ENCODE data around the gene SLC20A1. TPM values are rescaled to one million over a fixed set of nuclear protein-coding genes. Genes with fewer than 3 reads are reported as not detected.
"Not testable (repeated sequence)": the region's sequence is repeated elsewhere in the genome, so short reads cannot be mapped to it uniquely, and the experiment has no call there.

The SLC20A1 gene
- total RNA-seq, 4 donors from 2014 or later: 5.0 to 19.2 (median 12.4) TPM

DNA sequence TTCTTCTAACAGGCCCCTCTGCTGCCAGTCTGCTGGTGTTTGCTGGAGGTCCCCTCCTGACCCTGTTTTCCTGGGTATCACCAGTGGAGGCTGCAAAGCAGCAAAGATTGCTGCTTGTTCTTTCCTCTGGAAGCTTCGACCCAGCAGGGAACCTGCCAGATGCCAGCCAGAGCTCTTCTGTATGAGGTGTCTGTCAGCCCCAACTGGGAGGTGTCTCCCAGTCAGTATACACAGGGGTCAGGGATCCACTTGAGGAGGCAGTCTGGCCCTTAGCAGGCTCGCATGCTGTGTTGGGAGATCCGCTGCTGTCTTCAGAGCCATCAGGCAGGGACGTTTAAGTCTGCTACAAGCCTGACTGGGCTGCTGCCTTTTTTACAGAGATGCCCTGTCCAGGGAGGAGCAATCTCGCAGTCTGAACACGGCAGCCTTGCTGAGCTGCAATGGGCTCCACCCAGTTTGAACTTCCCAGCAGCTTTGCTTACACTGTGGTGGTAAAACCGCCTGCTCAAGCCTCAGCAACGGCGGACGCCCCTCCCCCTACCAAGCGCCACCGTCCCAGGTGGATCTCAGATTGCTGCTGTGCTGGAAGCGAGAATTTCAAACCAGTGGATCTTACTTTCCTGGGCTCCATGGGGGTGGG is 31.4 kb upstream of the SLC20A1 start:
- TF ChIP-seq POLR2A (IDR thresholded peaks at IDR 0.05): no peak
- TF ChIP-seq, protein P1, sequence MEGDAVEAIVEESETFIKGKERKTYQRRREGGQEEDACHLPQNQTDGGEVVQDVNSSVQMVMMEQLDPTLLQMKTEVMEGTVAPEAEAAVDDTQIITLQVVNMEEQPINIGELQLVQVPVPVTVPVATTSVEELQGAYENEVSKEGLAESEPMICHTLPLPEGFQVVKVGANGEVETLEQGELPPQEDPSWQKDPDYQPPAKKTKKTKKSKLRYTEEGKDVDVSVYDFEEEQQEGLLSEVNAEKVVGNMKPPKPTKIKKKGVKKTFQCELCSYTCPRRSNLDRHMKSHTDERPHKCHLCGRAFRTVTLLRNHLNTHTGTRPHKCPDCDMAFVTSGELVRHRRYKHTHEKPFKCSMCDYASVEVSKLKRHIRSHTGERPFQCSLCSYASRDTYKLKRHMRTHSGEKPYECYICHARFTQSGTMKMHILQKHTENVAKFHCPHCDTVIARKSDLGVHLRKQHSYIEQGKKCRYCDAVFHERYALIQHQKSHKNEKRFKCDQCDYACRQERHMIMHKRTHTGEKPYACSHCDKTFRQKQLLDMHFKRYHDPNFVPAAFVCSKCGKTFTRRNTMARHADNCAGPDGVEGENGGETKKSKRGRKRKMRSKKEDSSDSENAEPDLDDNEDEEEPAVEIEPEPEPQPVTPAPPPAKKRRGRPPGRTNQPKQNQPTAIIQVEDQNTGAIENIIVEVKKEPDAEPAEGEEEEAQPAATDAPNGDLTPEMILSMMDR (IDR thresholded peaks at IDR 0.05): no peak
- WGBS, 2 donors: 67 to 78% methylated on average over 10 to 11 of the region's 13 CpGs
- H3K4me3 ChIP-seq (ENCODE audit: low read depth, poor library complexity, severe bottlenecking): no peak overlapping the region
- intact Hi-C loops (cut with DNase I; ENCODE audit: low total_unique reads): no loop called here
- peak in 1 of 2 donors; percentile 74 for DNase-seq (ENCODE audit: low spot score in 2 of 2)

DNA sequence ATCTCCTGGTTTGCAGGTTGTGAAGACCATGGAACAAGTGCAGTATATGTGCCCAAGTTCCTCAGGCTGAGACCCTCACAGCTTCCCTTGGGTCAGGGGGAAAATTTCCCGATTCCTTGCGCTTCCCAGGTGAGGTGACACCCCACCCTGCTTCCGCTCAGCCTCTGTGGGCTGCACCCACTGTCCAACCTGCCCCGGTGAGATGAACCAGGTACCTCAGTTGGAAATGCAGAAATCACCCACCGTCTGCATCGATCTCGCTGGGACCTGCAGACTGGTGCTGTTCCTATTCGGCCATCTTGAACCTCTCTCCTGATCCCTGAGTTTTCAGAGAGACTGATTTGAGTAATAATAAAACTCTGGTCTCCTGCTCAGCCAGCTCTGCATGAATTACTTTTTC is 30.7 kb upstream of the SLC20A1 start:
- intact Hi-C loops (cut with DNase I; ENCODE audit: low total_unique reads): no loop called here
- no peak overlapping the region for H3K4me3 ChIP-seq (ENCODE audit: low read depth, poor library complexity, severe bottlenecking)
- TF ChIP-seq, protein P1 (IDR thresholded peaks at IDR 0.05): no peak
- TF ChIP-seq POLR2A (IDR thresholded peaks at IDR 0.05): no peak
- WGBS, 2 donors: 94 to 96% methylated on average over 7 to 8 of the region's 8 CpGs
- peak in 1 of 2 donors; percentile 77 for DNase-seq (ENCODE audit: low spot score in 2 of 2)

GRCh38 chr2:112615798-112616197 is 29.9 kb upstream of the SLC20A1 start:
- intact Hi-C loops (cut with DNase I; ENCODE audit: low total_unique reads); H3K4me3 ChIP-seq (ENCODE audit: low read depth, poor library complexity, severe bottlenecking); DNase-seq (ENCODE audit: low spot score in 2 of 2): not testable (repeated sequence)
- 92 to 100% methylated on average over 2 of the region's 2 CpGs for WGBS, 2 donors

DNA sequence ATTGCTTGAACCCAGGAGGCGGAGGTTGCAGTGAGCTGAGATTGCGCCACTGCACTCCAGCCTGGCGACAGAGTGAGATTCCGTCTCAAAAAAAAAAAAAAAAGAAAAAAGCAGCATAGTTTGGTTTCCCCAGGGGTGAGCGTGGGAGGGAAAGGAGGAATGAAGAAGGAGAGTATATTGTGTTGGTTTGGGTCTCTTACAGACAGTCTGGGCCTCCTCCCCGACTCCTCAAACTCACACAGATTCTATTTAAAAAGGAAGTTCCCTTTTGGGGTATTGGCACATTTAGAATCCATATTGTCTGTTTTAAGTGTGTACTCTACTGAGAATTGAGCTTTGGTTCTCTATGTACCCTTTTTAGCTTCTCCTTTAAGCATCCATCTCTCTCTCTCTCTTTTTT is 27.4 kb upstream of the SLC20A1 start:
- intact Hi-C loops (cut with DNase I; ENCODE audit: low total_unique reads): no loop called here
- no peak overlapping the region for H3K4me3 ChIP-seq (ENCODE audit: low read depth, poor library complexity, severe bottlenecking)
- 74 to 80% methylated on average over 6 of the region's 6 CpGs for WGBS, 2 donors
- no peak for DNase-seq (ENCODE audit: low spot score in 2 of 2)
- TF ChIP-seq POLR2A (IDR thresholded peaks at IDR 0.05): no peak
- TF ChIP-seq, protein P1 (IDR thresholded peaks at IDR 0.05): no peak

GRCh38 chr2:112621790-112622527 is 23.8 kb upstream of the SLC20A1 start:
- TF ChIP-seq POLR2A (IDR thresholded peaks at IDR 0.05): no peak
- TF ChIP-seq, protein P1 (IDR thresholded peaks at IDR 0.05): no peak
- peak in 1 of 2 donors; percentile 86 for DNase-seq (ENCODE audit: low spot score in 2 of 2)
- WGBS, 2 donors: 62 to 65% methylated on average over 22 of the region's 22 CpGs
- intact Hi-C loops (cut with DNase I; ENCODE audit: low total_unique reads): no loop called here
- no peak overlapping the region for H3K4me3 ChIP-seq (ENCODE audit: low read depth, poor library complexity, severe bottlenecking)

DNA sequence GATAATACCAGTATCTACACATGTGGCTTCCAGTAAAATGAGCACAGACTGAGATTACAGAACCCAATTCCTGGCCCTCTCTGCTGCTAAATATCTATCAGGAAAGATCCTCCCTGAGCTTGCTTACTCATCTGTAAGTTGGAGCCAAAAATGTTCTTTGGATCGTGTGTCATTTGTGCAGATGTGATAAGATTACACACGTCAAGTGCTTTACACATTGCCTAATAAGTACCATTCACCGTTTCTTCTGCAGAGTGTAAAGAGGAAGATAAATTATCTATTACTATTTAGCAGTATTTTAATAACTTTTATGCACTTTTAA is 23.2 kb upstream of the SLC20A1 start:
- DNase-seq (ENCODE audit: low spot score in 2 of 2): peak in 1 of 2 donors; percentile 39
- no peak for TF ChIP-seq POLR2A (IDR thresholded peaks at IDR 0.05)
- TF ChIP-seq, protein P1 (IDR thresholded peaks at IDR 0.05): no peak
- WGBS, 2 donors: 32 to 33% methylated on average over 3 of the region's 3 CpGs
- H3K4me3 ChIP-seq (ENCODE audit: low read depth, poor library complexity, severe bottlenecking): no peak overlapping the region
- intact Hi-C loops (cut with DNase I; ENCODE audit: low total_unique reads): no loop called here

All from lower leg skin (tissue), 4 donors.